Measurements from ENCODE around the gene TEX54. TPM values are rescaled to one million over a fixed set of nuclear protein-coding genes. Genes with fewer than 3 reads are reported as not detected.

The TEX54 gene
- total and polyA plus RNA-seq, 2 of the 13 experiments (the other 11 are each of a cell fraction or from before 2014, with no cell fraction given): not detected

DNA sequence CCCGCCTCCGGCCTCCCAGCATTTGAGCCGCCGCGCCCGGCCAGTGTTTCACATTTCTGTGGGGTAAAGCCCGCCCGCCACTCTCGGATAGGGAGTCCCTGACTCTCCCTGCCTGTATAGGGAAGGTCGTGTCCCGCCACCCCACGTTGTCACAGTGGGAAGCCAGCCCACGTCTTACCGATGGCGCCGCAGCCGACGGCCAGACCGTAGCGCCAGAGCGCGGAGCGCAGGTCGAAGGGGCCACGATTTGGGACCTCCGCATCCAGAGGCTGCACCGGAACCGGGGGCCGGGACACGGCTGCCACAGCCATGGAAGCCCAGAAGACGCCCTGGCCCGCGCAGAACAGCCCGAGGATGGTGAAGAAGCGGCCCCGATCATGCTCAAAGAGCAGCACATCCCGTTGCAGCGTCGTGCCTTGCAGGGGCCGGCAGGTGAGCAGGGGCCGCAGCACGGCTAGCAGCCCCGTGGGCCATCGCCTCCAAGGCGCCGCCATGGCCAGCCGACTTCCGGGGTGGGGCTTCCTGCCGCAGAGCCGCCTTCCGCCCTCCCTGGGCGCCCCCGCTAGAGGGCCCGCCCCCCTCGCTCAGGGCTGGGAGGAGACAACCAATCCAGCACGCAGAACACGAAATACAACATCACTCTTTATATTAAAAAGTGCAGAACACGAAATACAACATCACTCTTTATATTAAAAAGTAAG lies 41.0 kb downstream of the TEX54 start, which contains the start of gene TMEM223 (continued):
- TF ChIP-seq, protein P1, sequence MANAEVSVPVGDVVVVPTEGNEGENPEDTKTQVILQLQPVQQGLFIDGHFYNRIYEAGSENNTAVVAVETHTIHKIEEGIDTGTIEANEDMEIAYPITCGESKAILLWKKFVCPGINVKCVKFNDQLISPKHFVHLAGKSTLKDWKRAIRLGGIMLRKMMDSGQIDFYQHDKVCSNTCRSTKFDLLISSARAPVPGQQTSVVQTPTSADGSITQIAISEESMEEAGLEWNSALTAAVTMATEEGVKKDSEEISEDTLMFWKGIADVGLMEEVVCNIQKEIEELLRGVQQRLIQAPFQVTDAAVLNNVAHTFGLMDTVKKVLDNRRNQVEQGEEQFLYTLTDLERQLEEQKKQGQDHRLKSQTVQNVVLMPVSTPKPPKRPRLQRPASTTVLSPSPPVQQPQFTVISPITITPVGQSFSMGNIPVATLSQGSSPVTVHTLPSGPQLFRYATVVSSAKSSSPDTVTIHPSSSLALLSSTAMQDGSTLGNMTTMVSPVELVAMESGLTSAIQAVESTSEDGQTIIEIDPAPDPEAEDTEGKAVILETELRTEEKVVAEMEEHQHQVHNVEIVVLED (CRISPR knock-in tag; IDR thresholded peaks at IDR 0.05; ENCODE audit: borderline replicate concordance): peak; percentile 79; the same call in 1 of the 2 replicates
- TF ChIP-seq ONECUT2 (CRISPR knock-in tag; IDR thresholded peaks at IDR 0.05) (no peak), ZNF430 (CRISPR knock-in tag; IDR thresholded peaks at IDR 0.05) (peak; percentile 55; the same call in 1 of the 2 replicates), ZNF570 (CRISPR knock-in tag; IDR thresholded peaks at IDR 0.05; ENCODE audit: borderline replicate concordance) (no peak), RCOR2 (CRISPR knock-in tag; IDR thresholded peaks at IDR 0.05) (no peak), ZNF484 (CRISPR knock-in tag; IDR thresholded peaks at IDR 0.05; ENCODE audit: borderline replicate concordance, low read depth) (no peak), ZNF670 (CRISPR knock-in tag; IDR thresholded peaks at IDR 0.05; ENCODE audit: borderline replicate concordance) (peak; percentile 85; the same call in 1 of the 2 replicates), ZSCAN25 (CRISPR knock-in tag; IDR thresholded peaks at IDR 0.05) (peak; percentile 50; the same call in 1 of the 2 replicates), ZNF138 (CRISPR knock-in tag; IDR thresholded peaks at IDR 0.05; ENCODE audit: low read depth) (peak; percentile 81; the same call in 1 of the 2 replicates), NCOA2 (CRISPR knock-in tag; IDR thresholded peaks at IDR 0.05) (no peak), EP300 (IDR thresholded peaks at IDR 0.05; ENCODE audit: low read depth in 2 of 2, low read length in 2 of 2) (no peak), EP300 (CRISPR knock-in tag; IDR thresholded peaks at IDR 0.05; ENCODE audit: borderline replicate concordance) (peak; percentile 44; the same call in 1 of the 2 replicates), ZNF572 (CRISPR knock-in tag; IDR thresholded peaks at IDR 0.05) (peak; percentile 68; the same call in 1 of the 2 replicates)
- TF ChIP-seq, protein P2, sequence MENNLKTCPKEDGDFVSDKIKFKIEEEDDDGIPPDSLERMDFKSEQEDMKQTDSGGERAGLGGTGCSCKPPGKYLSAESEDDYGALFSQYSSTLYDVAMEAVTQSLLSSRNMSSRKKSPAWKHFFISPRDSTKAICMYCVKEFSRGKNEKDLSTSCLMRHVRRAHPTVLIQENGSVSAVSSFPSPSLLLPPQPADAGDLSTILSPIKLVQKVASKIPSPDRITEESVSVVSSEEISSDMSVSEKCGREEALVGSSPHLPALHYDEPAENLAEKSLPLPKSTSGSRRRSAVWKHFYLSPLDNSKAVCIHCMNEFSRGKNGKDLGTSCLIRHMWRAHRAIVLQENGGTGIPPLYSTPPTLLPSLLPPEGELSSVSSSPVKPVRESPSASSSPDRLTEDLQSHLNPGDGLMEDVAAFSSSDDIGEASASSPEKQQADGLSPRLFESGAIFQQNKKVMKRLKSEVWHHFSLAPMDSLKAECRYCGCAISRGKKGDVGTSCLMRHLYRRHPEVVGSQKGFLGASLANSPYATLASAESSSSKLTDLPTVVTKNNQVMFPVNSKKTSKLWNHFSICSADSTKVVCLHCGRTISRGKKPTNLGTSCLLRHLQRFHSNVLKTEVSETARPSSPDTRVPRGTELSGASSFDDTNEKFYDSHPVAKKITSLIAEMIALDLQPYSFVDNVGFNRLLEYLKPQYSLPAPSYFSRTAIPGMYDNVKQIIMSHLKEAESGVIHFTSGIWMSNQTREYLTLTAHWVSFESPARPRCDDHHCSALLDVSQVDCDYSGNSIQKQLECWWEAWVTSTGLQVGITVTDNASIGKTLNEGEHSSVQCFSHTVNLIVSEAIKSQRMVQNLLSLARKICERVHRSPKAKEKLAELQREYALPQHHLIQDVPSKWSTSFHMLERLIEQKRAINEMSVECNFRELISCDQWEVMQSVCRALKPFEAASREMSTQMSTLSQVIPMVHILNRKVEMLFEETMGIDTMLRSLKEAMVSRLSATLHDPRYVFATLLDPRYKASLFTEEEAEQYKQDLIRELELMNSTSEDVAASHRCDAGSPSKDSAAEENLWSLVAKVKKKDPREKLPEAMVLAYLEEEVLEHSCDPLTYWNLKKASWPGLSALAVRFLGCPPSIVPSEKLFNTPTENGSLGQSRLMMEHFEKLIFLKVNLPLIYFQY (CRISPR knock-in tag; IDR thresholded peaks at IDR 0.05; ENCODE audit: borderline replicate concordance): no peak
- TF ChIP-seq, protein P3, sequence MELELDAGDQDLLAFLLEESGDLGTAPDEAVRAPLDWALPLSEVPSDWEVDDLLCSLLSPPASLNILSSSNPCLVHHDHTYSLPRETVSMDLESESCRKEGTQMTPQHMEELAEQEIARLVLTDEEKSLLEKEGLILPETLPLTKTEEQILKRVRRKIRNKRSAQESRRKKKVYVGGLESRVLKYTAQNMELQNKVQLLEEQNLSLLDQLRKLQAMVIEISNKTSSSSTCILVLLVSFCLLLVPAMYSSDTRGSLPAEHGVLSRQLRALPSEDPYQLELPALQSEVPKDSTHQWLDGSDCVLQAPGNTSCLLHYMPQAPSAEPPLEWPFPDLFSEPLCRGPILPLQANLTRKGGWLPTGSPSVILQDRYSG (CRISPR knock-in tag; IDR thresholded peaks at IDR 0.05): no peak
- TF ChIP-seq, protein P4, sequence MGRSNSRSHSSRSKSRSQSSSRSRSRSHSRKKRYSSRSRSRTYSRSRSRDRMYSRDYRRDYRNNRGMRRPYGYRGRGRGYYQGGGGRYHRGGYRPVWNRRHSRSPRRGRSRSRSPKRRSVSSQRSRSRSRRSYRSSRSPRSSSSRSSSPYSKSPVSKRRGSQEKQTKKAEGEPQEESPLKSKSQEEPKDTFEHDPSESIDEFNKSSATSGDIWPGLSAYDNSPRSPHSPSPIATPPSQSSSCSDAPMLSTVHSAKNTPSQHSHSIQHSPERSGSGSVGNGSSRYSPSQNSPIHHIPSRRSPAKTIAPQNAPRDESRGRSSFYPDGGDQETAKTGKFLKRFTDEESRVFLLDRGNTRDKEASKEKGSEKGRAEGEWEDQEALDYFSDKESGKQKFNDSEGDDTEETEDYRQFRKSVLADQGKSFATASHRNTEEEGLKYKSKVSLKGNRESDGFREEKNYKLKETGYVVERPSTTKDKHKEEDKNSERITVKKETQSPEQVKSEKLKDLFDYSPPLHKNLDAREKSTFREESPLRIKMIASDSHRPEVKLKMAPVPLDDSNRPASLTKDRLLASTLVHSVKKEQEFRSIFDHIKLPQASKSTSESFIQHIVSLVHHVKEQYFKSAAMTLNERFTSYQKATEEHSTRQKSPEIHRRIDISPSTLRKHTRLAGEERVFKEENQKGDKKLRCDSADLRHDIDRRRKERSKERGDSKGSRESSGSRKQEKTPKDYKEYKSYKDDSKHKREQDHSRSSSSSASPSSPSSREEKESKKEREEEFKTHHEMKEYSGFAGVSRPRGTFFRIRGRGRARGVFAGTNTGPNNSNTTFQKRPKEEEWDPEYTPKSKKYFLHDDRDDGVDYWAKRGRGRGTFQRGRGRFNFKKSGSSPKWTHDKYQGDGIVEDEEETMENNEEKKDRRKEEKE (IDR thresholded peaks at IDR 0.05): no peak
- TF ChIP-seq, protein P5, sequence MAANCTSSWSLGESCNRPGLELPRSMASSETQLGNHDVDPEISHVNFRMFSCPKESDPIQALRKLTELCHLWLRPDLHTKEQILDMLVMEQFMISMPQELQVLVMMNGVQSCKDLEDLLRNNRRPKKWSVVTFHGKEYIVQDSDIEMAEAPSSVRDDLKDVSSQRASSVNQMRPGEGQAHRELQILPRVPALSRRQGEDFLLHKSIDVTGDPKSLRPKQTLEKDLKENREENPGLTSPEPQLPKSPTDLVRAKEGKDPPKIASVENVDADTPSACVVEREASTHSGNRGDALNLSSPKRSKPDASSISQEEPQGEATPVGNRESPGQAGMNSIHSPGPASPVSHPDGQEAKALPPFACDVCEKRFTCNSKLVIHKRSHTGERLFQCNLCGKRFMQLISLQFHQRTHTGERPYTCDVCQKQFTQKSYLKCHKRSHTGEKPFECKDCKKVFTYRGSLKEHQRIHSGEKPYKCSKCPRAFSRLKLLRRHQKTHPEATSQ (CRISPR knock-in tag; IDR thresholded peaks at IDR 0.05; ENCODE audit: borderline replicate concordance): peak; percentile 72; the same call in 1 of the 2 replicates
